GM12878 (cell line): ENCODE data around the gene F2. TPM values are rescaled to one million over a fixed set of nuclear protein-coding genes. Genes with fewer than 3 reads are reported as not detected.

Source experiments
- ATAC-seq: fragments of 200-7000 bp; cut with Tn5 transposase; 3 replicates; pipeline ENCODE4 v1.9.1; 2020; ENCODE audit warnings: mild to moderate bottlenecking, moderate library complexity
- BruUV-seq: library from RNA; stranded (reverse); fragments of 400-500 nt; replicated peaks from 2 replicates; lab custom pipeline; 2021; lab: Mats Ljungman, UMichigan
- CTCF ChIA-PET: fragments of 300-600 bp; sonication (Branson Sonifier 250); formaldehyde crosslinking; extraction: SDS; loops from one replicate; lab custom pipeline; 2021; ENCODE audit warnings: inconsistent platforms; lab: Yijun Ruan, JAX
- POLR2A ChIA-PET: fragments of 350-600 bp; formaldehyde crosslinking; extraction: SDS; loops from one replicate; lab custom pipeline; 2021; ENCODE audit warnings: inconsistent platforms; lab: Charles Lee
- RAD21 ChIA-PET: fragments of 300-600 bp; sonication (Branson Sonifier 250); formaldehyde crosslinking; loops from one replicate; lab custom pipeline; 2023; ENCODE audit warnings: antibody characterized with exemption; ENCODE audit not compliant: unreplicated experiment; lab: Charles Lee
- SMC1A ChIA-PET: fragments of 300-600 bp; sonication (Branson Sonifier 250); formaldehyde crosslinking; loops from one replicate; lab custom pipeline; 2023; ENCODE audit not compliant: unreplicated experiment, uncharacterized antibody; lab: Charles Lee
- DNase-seq: peaks from one replicate; pipeline ENCODE4 v3.0.0-alpha.2; 2011; ENCODE audit warnings: low read depth, low spot score
- FAIRE-seq: peaks from 3 replicates; lab custom pipeline; 2011; peaks lifted over from hg19 to GRCh38; lab: Jason Lieb, UNC
- H2AFZ ChIP-seq: 2 replicates; pipeline ENCODE4 v1.6.0; 2011; ENCODE audit warnings: low read depth, low read length, control low read depth; ENCODE audit not compliant: control insufficient read depth
- H3K27ac ChIP-seq: 2 replicates; pipeline ENCODE4 v1.5.1; 2011; ENCODE audit warnings: control low read depth; ENCODE audit not compliant: control insufficient read depth, insufficient read depth
- H3K27me3 ChIP-seq, 2 experiments: replicated peaks in 1 of 2; 2 replicates each; pipeline versions ENCODE4 v1.6.0 to v1.6.1; 2011; ENCODE audit warnings: low read length in 1 of 2; ENCODE audit not compliant: control insufficient read depth in 2 of 2, insufficient read depth in 2 of 2
- H3K36me3 ChIP-seq, 2 experiments: 2 replicates each; pipeline ENCODE4 v1.5.1; 2011; ENCODE audit warnings: low read length in 1 of 2; ENCODE audit not compliant: control insufficient read depth in 2 of 2, insufficient read depth in 2 of 2
- H3K4me1 ChIP-seq: 2 replicates; pipeline ENCODE4 v1.6.1; 2011; ENCODE audit warnings: mild to moderate bottlenecking, low read length, moderate library complexity, mixed read lengths; ENCODE audit not compliant: control insufficient read depth, insufficient read depth
- H3K4me2 ChIP-seq: 2 replicates; pipeline ENCODE4 v1.6.0; 2011; ENCODE audit warnings: control low read depth; ENCODE audit not compliant: control insufficient read depth, insufficient read depth
- H3K4me3 ChIP-seq: fragments of 200-600 bp; sonication (generic); 2 replicates; pipeline ENCODE4 v1.5.1; 2016
- H3K79me2 ChIP-seq: 2 replicates; pipeline ENCODE4 v1.6.0; 2011; ENCODE audit warnings: low read length; ENCODE audit not compliant: control insufficient read depth, insufficient read depth
- H3K9ac ChIP-seq: 2 replicates; pipeline ENCODE4 v1.8.0; 2011; ENCODE audit warnings: low read length, control low read depth, mixed read lengths; ENCODE audit not compliant: control insufficient read depth, insufficient read depth
- H3K9me3 ChIP-seq: replicated peaks from 3 replicates; pipeline ENCODE4 v1.5.1; 2011; ENCODE audit warnings: mild to moderate bottlenecking, low read length; ENCODE audit not compliant: control insufficient read depth, insufficient read depth
- H4K20me1 ChIP-seq: 2 replicates; pipeline ENCODE4 v1.6.0; 2011; ENCODE audit not compliant: control insufficient read depth, insufficient read depth
- CHD1 ChIP-seq: IDR thresholded peaks from 2 replicates; pipeline ENCODE4 v1.6.1; 2012; ENCODE audit warnings: low read depth, low read length, improper control_type of control experiment
- EED ChIP-seq: sonication (generic); IDR thresholded peaks from 2 replicates; pipeline ENCODE4 v1.6.1; 2016; ENCODE audit warnings: antibody characterized with exemption, low read depth
- KDM1A ChIP-seq: fragments of 200-600 bp; sonication (generic); IDR thresholded peaks from 2 replicates; pipeline ENCODE4 v1.6.1; 2016; ENCODE audit warnings: borderline replicate concordance
- LARP7 ChIP-seq: fragments of 450-650 bp; IDR thresholded peaks from 2 replicates; pipeline ENCODE4 v1.6.1; 2017; ENCODE audit warnings: mild to moderate bottlenecking
- SMAD5 ChIP-seq: IDR thresholded peaks from 2 replicates; pipeline ENCODE4 v1.6.1; 2016; ENCODE audit warnings: antibody characterized with exemption, low read depth
- WGBS: methylation state at CpG from one replicate; pipeline ENCODE4 v1.1.6; 2016; ENCODE audit warnings: low lambda C conversion rate; ENCODE audit not compliant: insufficient replicate concordance, insufficient coverage; ENCODE audit errors: missing lambda C conversion rate; 5-methylcytosine and 5-hydroxymethylcytosine counted together
- in situ Hi-C: fragments of 300-500 bp; cut with MboI; formaldehyde crosslinking; loops from 9 replicates; pipeline ENCODE4 v1.14.3; 2018; ENCODE audit warnings: mixed read lengths
- intact Hi-C: fragments of 100-400 bp; cut with micrococcal nuclease; formaldehyde crosslinking; loops from one replicate; pipeline ENCODE4 v1.14.2; 2022; ENCODE audit not compliant: unreplicated experiment
- polyA plus RNA-seq, 11 experiments: library from polyadenylated mRNA; depleted of rRNA in 4 of 11; unstranded in 6 of 11; stranded (reverse) in 5 of 11; fragments of >200 nt; fragmentation: Nextera tagmentation in 4 of 11; fragmentation: Illumina TruSeq in 1 of 11; extraction: Ambion mirVana in 4 of 11; extraction: Trizol in 1 of 11; gene quantifications; 1 replicate in 1 of 11; 2 replicates in 10 of 11; pipeline versions ENCODE4 v1.2.1 to v1.2.3, GENCODE V29; 2011 to 2016; ENCODE audit warnings: inconsistent platforms in 2 of 11, missing spikeins in 2 of 11, low read depth in 1 of 11
- total RNA-seq, 4 experiments: library from RNA; depleted of rRNA in 3 of 4; stranded (reverse); fragments of >200 nt in 3 of 4; fragmentation: Illumina TruSeq in 1 of 4; extraction: Trizol in 1 of 4; gene quantifications; 2 replicates each; pipeline versions ENCODE4 v1.2.1 to v1.2.3, GENCODE V29; 2013 to 2021
- TF ChIP-seq, protein P1 (sequence below): fragments of 450-650 bp; IDR thresholded peaks from 2 replicates; pipeline ENCODE4 v1.6.1; 2017; ENCODE audit warnings: low read depth, mild to moderate bottlenecking, moderate library complexity
- TF ChIP-seq, protein P2 (sequence below): IDR thresholded peaks from 2 replicates; pipeline ENCODE4 v1.6.1; 2012; ENCODE audit warnings: low read depth, low read length, improper control_type of control experiment

The F2 gene
- total and polyA plus RNA-seq, 10 of the 15 experiments (the other 5 are each of a cell fraction or from before 2014, with no cell fraction given), result 0.23 to 0.72 TPM; not detected in 8

DNA sequence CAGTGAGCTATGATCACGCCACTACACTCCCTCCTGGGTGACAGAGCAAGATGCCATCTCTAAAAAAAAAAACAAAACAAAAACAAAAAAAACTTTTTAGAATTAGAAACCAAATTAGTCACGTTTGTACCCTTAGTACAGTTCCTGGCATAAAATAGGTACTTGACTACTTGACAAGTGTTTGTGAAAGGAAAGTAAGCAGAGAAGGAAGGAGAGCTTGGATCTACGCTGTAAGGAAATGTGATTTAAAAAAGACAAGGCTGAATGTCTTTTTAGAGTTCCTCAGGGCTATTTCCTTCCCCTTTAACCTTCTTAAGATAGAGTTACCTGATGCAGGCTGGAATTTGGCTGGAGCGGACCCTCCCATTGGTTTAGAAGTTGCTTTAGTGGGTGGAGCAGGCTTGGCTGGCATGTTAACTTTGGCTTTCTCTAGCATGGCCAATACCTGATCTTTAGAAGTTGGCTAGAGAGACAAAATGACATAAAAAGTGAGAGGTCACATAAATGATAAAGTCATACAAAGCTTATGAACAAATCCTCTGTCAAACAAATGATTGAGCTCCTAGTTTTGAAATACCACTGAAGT is 50.7 kb downstream of the F2 start:
- DNase-seq (no peak), ATAC-seq (no peak), FAIRE-seq (no peak)
- TF ChIP-seq EED, result no peak
- no peak for TF ChIP-seq KDM1A
- TF ChIP-seq, protein P1, sequence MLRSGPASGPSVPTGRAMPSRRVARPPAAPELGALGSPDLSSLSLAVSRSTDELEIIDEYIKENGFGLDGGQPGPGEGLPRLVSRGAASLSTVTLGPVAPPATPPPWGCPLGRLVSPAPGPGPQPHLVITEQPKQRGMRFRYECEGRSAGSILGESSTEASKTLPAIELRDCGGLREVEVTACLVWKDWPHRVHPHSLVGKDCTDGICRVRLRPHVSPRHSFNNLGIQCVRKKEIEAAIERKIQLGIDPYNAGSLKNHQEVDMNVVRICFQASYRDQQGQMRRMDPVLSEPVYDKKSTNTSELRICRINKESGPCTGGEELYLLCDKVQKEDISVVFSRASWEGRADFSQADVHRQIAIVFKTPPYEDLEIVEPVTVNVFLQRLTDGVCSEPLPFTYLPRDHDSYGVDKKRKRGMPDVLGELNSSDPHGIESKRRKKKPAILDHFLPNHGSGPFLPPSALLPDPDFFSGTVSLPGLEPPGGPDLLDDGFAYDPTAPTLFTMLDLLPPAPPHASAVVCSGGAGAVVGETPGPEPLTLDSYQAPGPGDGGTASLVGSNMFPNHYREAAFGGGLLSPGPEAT, result no peak
- no peak for TF ChIP-seq SMAD5
- TF ChIP-seq, protein P2, sequence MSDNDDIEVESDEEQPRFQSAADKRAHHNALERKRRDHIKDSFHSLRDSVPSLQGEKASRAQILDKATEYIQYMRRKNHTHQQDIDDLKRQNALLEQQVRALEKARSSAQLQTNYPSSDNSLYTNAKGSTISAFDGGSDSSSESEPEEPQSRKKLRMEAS, result no peak
- TF ChIP-seq LARP7, result no peak
- no peak for TF ChIP-seq CHD1
- ChIA-PET POLR2A (interaction anchor here (0.5 kb wide), 1 partner anchor 8 kb away, joined by 3 read pairs; no protein-coding TSS in a partner anchor), CTCF (no interaction called here), RAD21 (no interaction called here), SMC1A (no interaction called here)
- H3K4me1 ChIP-seq, result no peaks in the 10 kb centered on the region
- H3K4me2 ChIP-seq, result no peak overlapping the region
- H3K27ac ChIP-seq, result no peak overlapping the region
- H3K4me3 ChIP-seq, result no peak overlapping the region
- H3K9me3 ChIP-seq, result no peaks in the 10 kb centered on the region
- H3K27me3 ChIP-seq, result no peaks in the 10 kb centered on the region
- no peak overlapping the region for H2AFZ ChIP-seq
- H3K79me2 ChIP-seq, result no peaks in the 10 kb centered on the region
- in situ Hi-C loops, result no loop called here
- BruUV-seq, result no TSS peak
- H4K20me1 ChIP-seq, result no peaks in the 10 kb centered on the region
- intact Hi-C loops, result loop anchor here (5.0 kb wide), 1 partner anchor 38 kb away; no protein-coding TSS in a partner anchor
- 80% methylated on average over 4 of the region's 4 CpGs for WGBS
- H3K36me3 ChIP-seq, result peaks cover 6 to 23% of the 10 kb centered on the region in 2 experiments
- no peak overlapping the region for H3K9ac ChIP-seq
